CD4-positive, alpha-beta T cell (primary cell): ENCODE results near the gene COL25A1. TPM values are rescaled to one million over a fixed set of nuclear protein-coding genes. Genes with fewer than 3 reads are reported as not detected.
A peak's percentile ranks its signal among the peaks of the same experiment; 100 is the strongest.
"Not testable (repeated sequence)": the region's sequence is repeated elsewhere in the genome, so short reads cannot be mapped to it uniquely, and the experiment has no call there.

Experiments
- ATAC-seq: fragments of 200-7000 bp; cut with Tn5 transposase; one replicate; pipeline ENCODE4 v1.10.0; 2022; ENCODE audit warnings: mild to moderate bottlenecking; ENCODE audit not compliant: poor library complexity
- CTCF ChIA-PET: fragments of 350-600 bp; sonication (Branson Sonifier 250); formaldehyde crosslinking; loops from one replicate; lab custom pipeline; 2021; ENCODE audit warnings: antibody characterized with exemption, inconsistent platforms; lab: Charles Lee
- POLR2A ChIA-PET: fragments of 350-600 bp; sonication (Branson Sonifier 250); formaldehyde crosslinking; loops from one replicate; lab custom pipeline; 2021; ENCODE audit warnings: antibody characterized with exemption, inconsistent platforms; lab: Charles Lee
- DNase-seq, 14 experiments: peaks; one replicate each; pipeline ENCODE4 v3.0.0-alpha.2; 2013 to 2020; ENCODE audit warnings: mixed read lengths in 2 of 14
- H3K27ac ChIP-seq, 2 donors: one replicate each; pipeline versions ENCODE4 v1.5.1 to v1.7.0; 2013; ENCODE audit warnings: low read length in 2 of 2, low read depth in 1 of 2, mild to moderate bottlenecking in 1 of 2
- H3K27me3 ChIP-seq, 2 experiments: 1 replicate in 1 of 2; 2 replicates in 1 of 2; pipeline versions ENCODE4 v1.6.1 to v1.7.0; 2013; ENCODE audit warnings: low read length in 2 of 2, control low read depth in 1 of 2, mild to moderate bottlenecking in 1 of 2, moderate library complexity in 1 of 2; ENCODE audit not compliant: insufficient read depth in 2 of 2, control insufficient read depth in 1 of 2
- H3K36me3 ChIP-seq: one replicate; pipeline ENCODE4 v1.6.1; 2013; ENCODE audit warnings: low read length, control low read depth; ENCODE audit not compliant: insufficient read depth
- H3K4me1 ChIP-seq: one replicate; pipeline ENCODE4 v1.6.1; 2013; ENCODE audit warnings: low read length, control low read depth; ENCODE audit not compliant: insufficient read depth
- H3K4me3 ChIP-seq: one replicate; pipeline ENCODE4 v1.5.1; 2013; ENCODE audit warnings: mild to moderate bottlenecking, low read length, moderate library complexity
- H3K9me3 ChIP-seq, 2 experiments: 1 replicate in 1 of 2; 2 replicates in 1 of 2; pipeline versions ENCODE4 v1.6.1 to v1.7.0; 2013; ENCODE audit warnings: low read length in 2 of 2, mild to moderate bottlenecking in 2 of 2, control low read depth in 1 of 2, moderate library complexity in 1 of 2; ENCODE audit not compliant: control insufficient read depth in 1 of 2, insufficient read depth in 1 of 2
- H3K27ac Mint-ChIP-seq: one replicate; pipeline ENCODE4 v1.8.0; 2020; ENCODE audit warnings: mixed read lengths
- H3K27me3 Mint-ChIP-seq: one replicate; pipeline ENCODE4 v1.8.0; 2021; ENCODE audit warnings: mixed read lengths
- H3K36me3 Mint-ChIP-seq: one replicate; pipeline ENCODE4 v1.8.0; 2021; ENCODE audit warnings: low read depth, mixed read lengths
- H3K4me1 Mint-ChIP-seq: one replicate; pipeline ENCODE4 v1.8.0; 2021; ENCODE audit warnings: low read depth, mixed read lengths
- H3K4me3 Mint-ChIP-seq: one replicate; pipeline ENCODE4 v1.8.0; 2020; ENCODE audit warnings: mild to moderate bottlenecking, mixed read lengths
- H3K9me3 Mint-ChIP-seq: one replicate; pipeline ENCODE4 v1.8.0; 2020; ENCODE audit warnings: mixed read lengths
- CTCF ChIP-seq: fragments of 200-600 bp; IDR thresholded peaks from one replicate; pipeline ENCODE4 v1.8.0; 2022; ENCODE audit warnings: antibody characterized with exemption, mild to moderate bottlenecking
- intact Hi-C, 2 experiments: fragments of 100-400 bp; cut with DNase I in 1 of 2; cut with micrococcal nuclease in 1 of 2; formaldehyde crosslinking; loops; one replicate each; pipeline versions ENCODE4 v1.15.1 to v1.9.0; 2023 to 2025; cut with DNase I, micrococcal nuclease
- total RNA-seq, 174 experiments: library from RNA in 2 of 174; stranded (reverse) in 2 of 174; gene quantifications; one replicate each; pipeline ENCODE4 v1.2.3 and lab custom pipeline; 2021 to 2026

The COL25A1 gene
- total RNA-seq, 2 experiments from 2014 or later = 0.42 TPM; not detected in 1

GRCh38 chr4:108940149-108940548, 362.3 kb downstream of the COL25A1 start:
- no peaks in the 10 kb centered on the region for H3K4me1 ChIP-seq
- H3K27me3 ChIP-seq = peaks cover 0 to 4% of the 10 kb centered on the region in 2 experiments
- Mint-ChIP-seq H3K36me3 (no peaks in the 10 kb centered on the region), H3K9me3 (no peaks in the 10 kb centered on the region), H3K27me3 (no peaks in the 10 kb centered on the region), H3K4me1 (no peaks in the 10 kb centered on the region), H3K27ac (no peak overlapping the region), H3K4me3 (no peak overlapping the region)
- DNase-seq (peak in 2 of 14 experiments; percentile 1 to 5), ATAC-seq (no peak)
- intact Hi-C loops = no loop called here
- no peak overlapping the region for H3K27ac ChIP-seq
- no peaks in the 10 kb centered on the region for H3K36me3 ChIP-seq
- no peak overlapping the region for H3K4me3 ChIP-seq
- POLR2A ChIA-PET = no interaction called here
- H3K9me3 ChIP-seq = no peaks in the 10 kb centered on the region
- CTCF ChIA-PET = no interaction called here
- no peak for TF ChIP-seq CTCF

GRCh38 chr4:108937066-108937465, 365.4 kb downstream of the COL25A1 start:
- Mint-ChIP-seq H3K27me3 (no peaks in the 10 kb centered on the region), H3K27ac (no peak overlapping the region), H3K9me3 (no peaks in the 10 kb centered on the region), H3K36me3 (no peaks in the 10 kb centered on the region), H3K4me1 (no peaks in the 10 kb centered on the region), H3K4me3 (no peak overlapping the region)
- ChIA-PET POLR2A (no interaction called here), CTCF (no interaction called here)
- no peaks in the 10 kb centered on the region for H3K9me3 ChIP-seq
- ATAC-seq (no peak), DNase-seq (no peak)
- no peak overlapping the region for H3K27ac ChIP-seq
- TF ChIP-seq CTCF = no peak
- H3K27me3 ChIP-seq = peaks cover 0 to 4% of the 10 kb centered on the region in 2 experiments
- H3K4me1 ChIP-seq = no peaks in the 10 kb centered on the region
- intact Hi-C loops = no loop called here
- no peaks in the 10 kb centered on the region for H3K36me3 ChIP-seq
- H3K4me3 ChIP-seq = no peak overlapping the region

- H3K27ac Mint-ChIP-seq, H3K4me1 Mint-ChIP-seq, H3K27me3 ChIP-seq, CTCF ChIA-PET, intact Hi-C loops, H3K27ac ChIP-seq, H3K9me3 ChIP-seq, H3K36me3 Mint-ChIP-seq, H3K4me3 Mint-ChIP-seq, H3K4me1 ChIP-seq, H3K27me3 Mint-ChIP-seq, H3K9me3 Mint-ChIP-seq, H3K36me3 ChIP-seq, DNase-seq, POLR2A ChIA-PET, ATAC-seq, H3K4me3 ChIP-seq: not testable (repeated sequence)
These were observed 368.5 kb downstream of the COL25A1 start for GRCh38 chr4:108933925-108934324.

- intact Hi-C loops = no loop called here
- no peak overlapping the region for H3K4me3 ChIP-seq
- H3K27ac ChIP-seq = no peak overlapping the region
- POLR2A ChIA-PET = no interaction called here
- Mint-ChIP-seq H3K4me1 (no peaks in the 10 kb centered on the region), H3K27me3 (peaks cover 6% of the 10 kb centered on the region), H3K9me3 (no peaks in the 10 kb centered on the region), H3K4me3 (no peak overlapping the region), H3K36me3 (no peaks in the 10 kb centered on the region), H3K27ac (no peak overlapping the region)
- ATAC-seq (no peak), DNase-seq (no peak)
- no peaks in the 10 kb centered on the region for H3K9me3 ChIP-seq
- no peaks in the 10 kb centered on the region for H3K4me1 ChIP-seq
- CTCF ChIA-PET = no interaction called here
- TF ChIP-seq CTCF = no peak
- no peaks in the 10 kb centered on the region for H3K36me3 ChIP-seq
- H3K27me3 ChIP-seq = no peaks in the 10 kb centered on the region
These were observed 369.4 kb downstream of the COL25A1 start for GRCh38 chr4:108933046-108933445.
